Trophoblast cell (in vitro differentiated cells and primary cell): ENCODE measurements around the gene PNPLA6.
A peak's percentile ranks its signal among the peaks of the same experiment; 100 is the strongest.

ENCODE experiments used
- DNase-seq, 2 donors: peaks; one replicate each; pipeline ENCODE4 v3.0.0-alpha.2; 2016
- H2AFZ ChIP-seq: 2 replicates; pipeline ENCODE4 v1.6.1; 2013; ENCODE audit warnings: low read length, moderate library complexity, mild to moderate bottlenecking; ENCODE audit not compliant: insufficient read depth, poor library complexity
- H2AK5ac ChIP-seq: 2 replicates; pipeline ENCODE4 v1.6.1; 2013; ENCODE audit warnings: mild to moderate bottlenecking, low read length
- H2BK120ac ChIP-seq: 2 replicates; pipeline ENCODE4 v1.6.1; 2013; ENCODE audit warnings: low read length, mild to moderate bottlenecking, moderate library complexity; ENCODE audit not compliant: insufficient read depth, poor library complexity
- H2BK12ac ChIP-seq: 2 replicates; pipeline ENCODE4 v1.6.1; 2013; ENCODE audit warnings: mild to moderate bottlenecking, low read length, moderate library complexity
- H2BK5ac ChIP-seq: 2 replicates; pipeline ENCODE4 v1.6.1; 2013; ENCODE audit warnings: low read length, low read depth, moderate library complexity, mild to moderate bottlenecking; ENCODE audit not compliant: poor library complexity
- H3K14ac ChIP-seq: 2 replicates; pipeline ENCODE4 v1.6.1; 2013; ENCODE audit warnings: mild to moderate bottlenecking, low read length
- H3K18ac ChIP-seq: 2 replicates; pipeline ENCODE4 v1.6.1; 2013; ENCODE audit warnings: mild to moderate bottlenecking, low read length
- H3K23ac ChIP-seq: 2 replicates; pipeline ENCODE4 v1.6.1; 2013; ENCODE audit warnings: low read length
- H3K27ac ChIP-seq: 2 replicates; pipeline ENCODE4 v1.5.1; 2013; ENCODE audit warnings: low read depth, mild to moderate bottlenecking, inconsistent platforms, low read length, moderate library complexity
- H3K27me3 ChIP-seq: 2 replicates; pipeline ENCODE4 v1.6.1; 2013; ENCODE audit warnings: inconsistent platforms, mild to moderate bottlenecking, low read length, moderate library complexity; ENCODE audit not compliant: insufficient read depth
- H3K36me3 ChIP-seq, 2 experiments: 1 replicate in 1 of 2; 2 replicates in 1 of 2; pipeline ENCODE4 v1.6.1; 2013; ENCODE audit warnings: low read length in 2 of 2, mild to moderate bottlenecking in 2 of 2, moderate library complexity in 1 of 2; ENCODE audit not compliant: insufficient read depth in 2 of 2, control insufficient read depth in 1 of 2
- H3K4ac ChIP-seq: 2 replicates; pipeline ENCODE4 v1.6.1; 2013; ENCODE audit warnings: low read depth, mild to moderate bottlenecking, low read length, moderate library complexity
- H3K4me1 ChIP-seq, 2 experiments: 1 replicate in 1 of 2; 2 replicates in 1 of 2; pipeline ENCODE4 v1.6.1; 2013; ENCODE audit warnings: low read length in 2 of 2, mild to moderate bottlenecking in 2 of 2, moderate library complexity in 1 of 2; ENCODE audit not compliant: insufficient read depth in 2 of 2, control insufficient read depth in 1 of 2
- H3K4me2 ChIP-seq: 2 replicates; pipeline ENCODE4 v1.6.1; 2013; ENCODE audit warnings: inconsistent platforms, mild to moderate bottlenecking, low read length, moderate library complexity
- H3K4me3 ChIP-seq: 2 replicates; pipeline ENCODE4 v1.5.1; 2013; ENCODE audit warnings: mild to moderate bottlenecking, low read depth, low read length, inconsistent platforms
- H3K79me1 ChIP-seq: one replicate; pipeline ENCODE4 v1.6.1; 2013; ENCODE audit warnings: low read length
- H3K79me2 ChIP-seq: 2 replicates; pipeline ENCODE4 v1.6.1; 2013; ENCODE audit warnings: low read length, mild to moderate bottlenecking; ENCODE audit not compliant: control insufficient read depth, insufficient read depth, poor library complexity
- H3K9ac ChIP-seq: 2 replicates; pipeline ENCODE4 v1.6.1; 2013; ENCODE audit warnings: mild to moderate bottlenecking, low read length
- H3K9me3 ChIP-seq: 2 replicates; pipeline ENCODE4 v1.6.1; 2013; ENCODE audit warnings: low read depth, mild to moderate bottlenecking, control low read depth, inconsistent platforms, low read length; ENCODE audit not compliant: insufficient read depth
- H4K12ac ChIP-seq: 2 replicates; pipeline ENCODE4 v1.6.1; 2013; ENCODE audit warnings: low read depth, mild to moderate bottlenecking, low read length, moderate library complexity
- H4K8ac ChIP-seq: 2 replicates; pipeline ENCODE4 v1.6.1; 2013; ENCODE audit warnings: low read depth, mild to moderate bottlenecking, low read length, moderate library complexity
- H4K91ac ChIP-seq: one replicate; pipeline ENCODE4 v1.6.1; 2013; ENCODE audit warnings: low read depth, mild to moderate bottlenecking, low read length, moderate library complexity
- WGBS: extraction: QIAGEN DNeasy Blood & Tissue Kit; methylation state at CpG from one replicate; pipeline ENCODE4 v1.1.7; 2013; ENCODE audit warnings: missing lambda C conversion rate; ENCODE audit not compliant: insufficient read length, insufficient coverage; ENCODE audit errors: extremely low coverage; 5-methylcytosine and 5-hydroxymethylcytosine counted together

Gene PNPLA6

GRCh38 chr19:7516333-7516732 is 19.2 kb upstream of the PNPLA6 start:
- peak overlapping the region; percentile 75 for H3K14ac ChIP-seq
- peak overlapping the region; percentile 58 for H2AFZ ChIP-seq
- H4K91ac ChIP-seq = peak overlapping the region; percentile 80
- no peaks in the 10 kb centered on the region for H3K27me3 ChIP-seq
- peaks cover 17% of the 10 kb centered on the region for H3K79me1 ChIP-seq
- peak overlapping the region; percentile 65 for H2BK120ac ChIP-seq
- H3K79me2 ChIP-seq = peaks cover 11% of the 10 kb centered on the region
- peak overlapping the region; percentile 79 for H2BK12ac ChIP-seq
- DNase-seq = no peak
- peaks cover 11 to 15% of the 10 kb centered on the region in 2 experiments for H3K4me1 ChIP-seq
- no peak overlapping the region for H3K23ac ChIP-seq
- no peaks in the 10 kb centered on the region for H3K9me3 ChIP-seq
- H2AK5ac ChIP-seq = peak overlapping the region; percentile 96
- peak overlapping the region; percentile 85 for H4K12ac ChIP-seq
- WGBS = no CpG with 5 or more reads among the region's 28 CpGs
- H2BK5ac ChIP-seq = peak overlapping the region; percentile 81
- H3K4ac ChIP-seq = peak overlapping the region; percentile 96
- peak overlapping the region; percentile 74 for H3K4me2 ChIP-seq
- peak overlapping the region; percentile 91 for H3K9ac ChIP-seq
- H3K36me3 ChIP-seq = peaks cover 18 to 24% of the 10 kb centered on the region in 2 experiments
- no peak overlapping the region for H3K27ac ChIP-seq
- peak overlapping the region; percentile 60 for H3K18ac ChIP-seq
- H3K4me3 ChIP-seq = peak overlapping the region; percentile 84
- H4K8ac ChIP-seq = peak overlapping the region; percentile 69

DNA sequence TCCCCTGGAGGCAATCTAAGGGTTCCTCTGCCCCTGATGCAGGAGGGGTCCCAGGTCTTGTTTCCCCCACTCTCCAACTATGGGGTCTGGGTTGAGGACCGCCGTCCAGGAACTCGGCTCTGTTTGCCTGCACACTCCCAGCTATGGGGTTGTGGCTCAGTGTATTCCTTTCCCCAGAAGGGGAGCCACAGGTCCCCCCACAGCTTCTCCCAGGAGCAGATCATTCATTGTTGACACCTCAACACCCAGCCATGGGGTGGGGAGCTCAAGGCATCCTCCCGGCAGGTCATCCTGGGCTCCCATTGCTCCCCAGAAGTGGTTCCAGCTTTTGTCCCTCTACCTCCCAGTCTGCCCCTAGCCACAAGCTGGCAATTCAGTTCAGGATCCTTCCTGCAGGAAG is 18.6 kb upstream of the PNPLA6 start:
- Histone ChIP-seq H3K23ac (no peak overlapping the region), H2BK120ac (peak overlapping the region; percentile 65), H3K27me3 (no peaks in the 10 kb centered on the region), H3K36me3 (peaks cover 18 to 24% of the 10 kb centered on the region in 2 experiments), H3K4ac (peak overlapping the region; percentile 96), H2AK5ac (peak overlapping the region; percentile 96), H3K18ac (peak overlapping the region; percentile 60), H3K79me2 (peaks cover 11% of the 10 kb centered on the region), H3K4me2 (peak overlapping the region; percentile 74), H3K9ac (peak overlapping the region; percentile 91), H4K8ac (peak overlapping the region; percentile 69), H4K12ac (peak overlapping the region; percentile 85), H3K14ac (peak overlapping the region; percentile 75), H3K9me3 (no peaks in the 10 kb centered on the region), H2BK5ac (peak overlapping the region; percentile 81), H3K4me1 (peaks cover 11 to 15% of the 10 kb centered on the region in 2 experiments), H3K4me3 (peak overlapping the region; percentile 84), H2AFZ (no peak overlapping the region), H2BK12ac (peak overlapping the region; percentile 79), H3K27ac (no peak overlapping the region), H4K91ac (peak overlapping the region; percentile 80), H3K79me1 (peaks cover 18% of the 10 kb centered on the region)
- no CpG with 5 or more reads among the region's 4 CpGs for WGBS
- no peak for DNase-seq

DNA sequence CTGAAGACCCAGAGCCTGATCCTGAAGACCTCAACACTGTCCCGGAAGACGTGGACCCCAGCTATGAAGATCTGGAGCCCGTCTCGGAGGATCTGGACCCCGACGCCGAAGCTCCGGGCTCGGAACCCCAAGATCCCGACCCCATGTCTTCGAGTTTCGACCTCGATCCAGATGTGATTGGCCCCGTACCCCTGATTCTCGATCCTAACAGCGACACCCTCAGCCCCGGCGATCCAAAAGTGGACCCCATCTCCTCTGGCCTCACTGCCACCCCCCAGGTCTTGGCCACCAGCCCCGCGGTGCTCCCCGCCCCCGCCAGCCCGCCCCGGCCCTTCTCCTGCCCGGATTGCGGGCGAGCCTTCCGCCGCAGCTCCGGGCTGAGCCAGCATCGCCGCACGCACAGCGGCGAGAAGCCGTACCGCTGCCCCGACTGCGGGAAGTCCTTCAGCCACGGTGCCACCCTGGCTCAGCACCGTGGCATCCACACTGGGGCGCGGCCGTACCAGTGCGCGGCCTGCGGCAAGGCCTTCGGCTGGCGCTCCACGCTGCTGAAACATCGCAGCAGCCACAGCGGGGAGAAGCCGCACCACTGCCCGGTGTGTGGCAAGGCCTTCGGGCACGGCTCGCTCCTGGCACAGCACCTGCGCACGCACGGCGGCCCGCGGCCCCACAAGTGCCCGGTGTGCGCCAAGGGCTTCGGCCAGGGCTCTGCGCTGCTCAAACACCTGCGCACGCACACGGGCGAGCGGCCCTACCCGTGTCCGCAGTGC is 16.0 kb upstream of the PNPLA6 start:
- Histone ChIP-seq H4K91ac (no peak overlapping the region), H3K14ac (no peak overlapping the region), H4K12ac (no peak overlapping the region), H2AK5ac (no peak overlapping the region), H3K79me2 (peaks cover 16% of the 10 kb centered on the region), H2BK120ac (no peak overlapping the region), H2BK12ac (no peak overlapping the region), H3K4me1 (peaks cover 15 to 22% of the 10 kb centered on the region in 2 experiments), H3K23ac (no peak overlapping the region), H3K27me3 (no peaks in the 10 kb centered on the region), H3K9ac (no peak overlapping the region), H2BK5ac (no peak overlapping the region), H3K4ac (no peak overlapping the region), H3K18ac (no peak overlapping the region), H3K4me3 (no peak overlapping the region), H3K9me3 (no peaks in the 10 kb centered on the region), H2AFZ (no peak overlapping the region), H4K8ac (no peak overlapping the region), H3K36me3 (peaks cover 20 to 26% of the 10 kb centered on the region in 2 experiments), H3K27ac (no peak overlapping the region), H3K4me2 (no peak overlapping the region), H3K79me1 (peaks cover 24% of the 10 kb centered on the region)
- no CpG with 5 or more reads among the region's 74 CpGs for whole genome bisulfite sequencing
- DNase-seq = no peak

- H2AK5ac ChIP-seq = no peak overlapping the region
- H3K18ac ChIP-seq = no peak overlapping the region
- H3K36me3 ChIP-seq = peaks cover 25 to 32% of the 10 kb centered on the region in 2 experiments
Measured at GRCh38 chr19:7520131-7521051, 15.1 kb upstream of the PNPLA6 start.

More at GRCh38 chr19:7520131-7521051, 15.1 kb upstream of the PNPLA6 start:
- Histone ChIP-seq H4K91ac (no peak overlapping the region), H3K27ac (no peak overlapping the region), H3K14ac (no peak overlapping the region), H3K79me2 (peaks cover 16% of the 10 kb centered on the region), H3K9me3 (no peaks in the 10 kb centered on the region), H3K4me2 (no peak overlapping the region), H3K4me1 (peaks cover 11 to 19% of the 10 kb centered on the region in 2 experiments), H3K4me3 (no peak overlapping the region), H3K27me3 (no peaks in the 10 kb centered on the region), H2BK120ac (no peak overlapping the region), H3K4ac (no peak overlapping the region), H4K12ac (no peak overlapping the region), H2BK12ac (peak overlapping the region; percentile 6), H3K23ac (no peak overlapping the region), H4K8ac (no peak overlapping the region), H2BK5ac (no peak overlapping the region), H3K9ac (no peak overlapping the region), H2AFZ (no peak overlapping the region), H3K79me1 (peaks cover 21% of the 10 kb centered on the region)
- no CpG with 5 or more reads among the region's 51 CpGs for WGBS
- no peak for DNase-seq
